HepG2 (cell line): Measurements from ENCODE around the gene ZNF77. TPM values are rescaled to one million over a fixed set of nuclear protein-coding genes. Genes with fewer than 3 reads are reported as not detected.

Experiments used
- ATAC-seq: fragments of 200-7000 bp; cut with Tn5 transposase; 3 replicates; pipeline ENCODE4 v1.9.1; 2020; ENCODE audit warnings: mild to moderate bottlenecking, moderate library complexity
- BruUV-seq: library from RNA; stranded (reverse); fragments of 400-500 nt; replicated peaks from 2 replicates; lab custom pipeline; 2021; lab: Mats Ljungman, UMichigan
- CTCF ChIA-PET: fragments of 300-600 bp; formaldehyde crosslinking; extraction: SDS; loops from one replicate; lab custom pipeline; 2021; ENCODE audit warnings: low total read pairs, inconsistent platforms, low intra/inter-chr PET ratio; lab: Yijun Ruan, JAX
- POLR2A ChIA-PET: fragments of 350-600 bp; sonication (Branson Sonifier 250); formaldehyde crosslinking; loops from one replicate; lab custom pipeline; 2020; ENCODE audit warnings: antibody characterized with exemption, inconsistent platforms; lab: Yijun Ruan, JAX
- DNase-seq: peaks from one replicate; pipeline ENCODE4 v3.0.0-alpha.2; 2015; ENCODE audit warnings: low spot score
- FAIRE-seq: peaks from 3 replicates; lab custom pipeline; 2011; peaks lifted over from hg19 to GRCh38; lab: Jason Lieb, UNC
- H2AFZ ChIP-seq: one replicate; pipeline ENCODE4 v1.6.1; 2011; ENCODE audit warnings: low read length, inconsistent platforms
- H3K27ac ChIP-seq: fragments of 300-600 bp; 3 replicates; pipeline ENCODE4 v1.8.0; 2011; ENCODE audit warnings: mixed run types, mild to moderate bottlenecking, mixed read lengths, low read length, inconsistent platforms; ENCODE audit not compliant: insufficient read depth; ENCODE audit errors: extremely low read length
- H3K27me3 ChIP-seq, 2 experiments: fragments of 200-600 bp in 1 of 2; 2 replicates in 1 of 2; 3 replicates in 1 of 2; pipeline versions ENCODE4 v1.6.0 to v1.8.0; 2011; ENCODE audit warnings: low read length in 2 of 2, mild to moderate bottlenecking in 2 of 2, moderate library complexity in 2 of 2, inconsistent platforms in 1 of 2; ENCODE audit not compliant: insufficient read depth in 2 of 2, control insufficient read depth in 1 of 2
- H3K36me3 ChIP-seq, 2 experiments: fragments of 200-600 bp in 1 of 2; replicated peaks in 1 of 2; 2 replicates in 1 of 2; 3 replicates in 1 of 2; pipeline versions ENCODE4 v1.5.1 to v1.8.0; 2011; ENCODE audit warnings: low read length in 2 of 2, inconsistent platforms in 1 of 2; ENCODE audit not compliant: insufficient read depth in 2 of 2, control insufficient read depth in 1 of 2
- H3K4me1 ChIP-seq: 2 replicates; pipeline ENCODE4 v1.5.1; 2012; ENCODE audit warnings: low read length, inconsistent platforms; ENCODE audit not compliant: insufficient read depth
- H3K4me2 ChIP-seq: 2 replicates; pipeline ENCODE4 v1.6.0; 2011; ENCODE audit warnings: low read depth, low read length, inconsistent platforms
- H3K4me3 ChIP-seq, 3 experiments: fragments of 200-600 bp in 1 of 3; sonication (generic), shearing (Covaris generic) in 1 of 3; replicated peaks in 1 of 3; 2 replicates each; pipeline ENCODE4 v1.5.1; 2011 to 2016; ENCODE audit warnings: low read length in 3 of 3, inconsistent platforms in 2 of 3, low read depth in 2 of 3, mild to moderate bottlenecking in 2 of 3, control low read depth in 1 of 3, mixed read lengths in 1 of 3; ENCODE audit not compliant: insufficient read depth in 1 of 3
- H3K79me2 ChIP-seq: one replicate; pipeline ENCODE4 v1.6.1; 2011; ENCODE audit warnings: low read length, inconsistent platforms; ENCODE audit not compliant: insufficient read depth
- H3K9ac ChIP-seq: 2 replicates; pipeline ENCODE4 v1.6.0; 2011; ENCODE audit warnings: mild to moderate bottlenecking, low read depth, low read length, inconsistent platforms; ENCODE audit not compliant: insufficient read depth
- H3K9me3 ChIP-seq: 2 replicates; pipeline ENCODE4 v1.5.1; 2012; ENCODE audit warnings: mild to moderate bottlenecking, low read length
- H4K20me1 ChIP-seq: 2 replicates; pipeline ENCODE4 v1.6.0; 2011; ENCODE audit warnings: inconsistent platforms, mild to moderate bottlenecking, low read length, moderate library complexity; ENCODE audit not compliant: insufficient read depth
- PREB ChIP-seq: sonication (generic); formaldehyde crosslinking; IDR thresholded peaks from 2 replicates; pipeline ENCODE4 v1.4.0; 2020; ENCODE audit warnings: missing genetic modification reagents
- RBM22 ChIP-seq: fragments of 200-400 bp; formaldehyde crosslinking; optimal IDR thresholded peaks from 2 replicates; pipeline ENCODE3; 2017; ENCODE audit warnings: mild to moderate bottlenecking, low read length, moderate library complexity
- SALL1 ChIP-seq: sonication (generic); formaldehyde crosslinking; IDR thresholded peaks from 2 replicates; pipeline ENCODE4 v1.8.0; 2022; ENCODE audit warnings: mild to moderate bottlenecking, missing genetic modification reagents
- SMARCC2 ChIP-seq: fragments of 450-650 bp; IDR thresholded peaks from 2 replicates; pipeline ENCODE4 v1.6.1; 2017; ENCODE audit warnings: antibody characterized with exemption, mild to moderate bottlenecking
- ZBTB37 ChIP-seq: sonication (generic); formaldehyde crosslinking; IDR thresholded peaks from 2 replicates; pipeline ENCODE4 v1.4.0; 2020; ENCODE audit warnings: mild to moderate bottlenecking, missing genetic modification reagents
- ZFY ChIP-seq: sonication (generic); formaldehyde crosslinking; IDR thresholded peaks from 2 replicates; pipeline ENCODE4 v1.4.0; 2020; ENCODE audit warnings: missing genetic modification reagents
- ZNF639 ChIP-seq: conservative IDR thresholded peaks from 2 replicates; pipeline ENCODE4 v1.6.1; 2018; ENCODE audit warnings: missing genetic modification reagents
- ZNF782 ChIP-seq: sonication (generic); formaldehyde crosslinking; IDR thresholded peaks from 2 replicates; pipeline ENCODE4 v1.4.0; 2020; ENCODE audit warnings: missing genetic modification reagents, mild to moderate bottlenecking, borderline replicate concordance
- ZNF788 ChIP-seq: sonication (generic); formaldehyde crosslinking; IDR thresholded peaks from 2 replicates; pipeline ENCODE4 v1.5.0; 2020; ENCODE audit warnings: mild to moderate bottlenecking, missing genetic modification reagents, borderline replicate concordance
- WGBS: methylation state at CpG from one replicate; pipeline ENCODE4 v1.1.6; 2017; ENCODE audit warnings: low lambda C conversion rate; 5-methylcytosine and 5-hydroxymethylcytosine counted together
- in situ Hi-C: cut with HindIII; loops from 2 replicates; pipeline ENCODE4 v1.10.0; 2017; ENCODE audit warnings: low pct_unique_long_range_greater_than_20kb; ENCODE audit not compliant: extremely low pct_ligation_motif_present
- intact Hi-C: fragments of 100-400 bp; cut with micrococcal nuclease; formaldehyde crosslinking; loops from one replicate; pipeline ENCODE4 v1.10.0; 2022; ENCODE audit not compliant: unreplicated experiment
- polyA plus RNA-seq, 8 experiments: library from polyadenylated mRNA; depleted of rRNA in 3 of 8; stranded (reverse) in 7 of 8; unstranded in 1 of 8; fragments of >200 nt; fragmentation: Illumina TruSeq in 4 of 8; extraction: Trizol in 4 of 8; gene quantifications; 2 replicates each; pipeline versions ENCODE4 v1.2.1 to v1.2.3, GENCODE V29; 2011 to 2016; ENCODE audit warnings: low read depth in 4 of 8, missing spikeins in 1 of 8, mixed read lengths in 1 of 8; ENCODE audit not compliant: insufficient read depth in 1 of 8
- total RNA-seq, 5 experiments: library from RNA; depleted of rRNA; stranded (reverse); fragments of >200 nt; fragmentation: Illumina TruSeq; extraction: Trizol; gene quantifications; 2 replicates each; pipeline ENCODE4 v1.2.3, GENCODE V29; 2016; ENCODE audit warnings: low read depth in 1 of 5

Gene ZNF77
- total and polyA plus RNA-seq, 2 of the 13 experiments (the other 11 are each of a cell fraction or from before 2014, with no cell fraction given), result 7.1 to 11.5 TPM

GRCh38 chr19:2906631-2907195, 38.1 kb downstream of the ZNF77 start:
- Histone ChIP-seq H3K27me3 (no peaks in the 10 kb centered on the region), H3K27ac (no peak overlapping the region), H3K79me2 (peaks cover 84% of the 10 kb centered on the region), H3K36me3 (peaks cover 0 to 2% of the 10 kb centered on the region in 2 experiments; a peak in 2 of 5 replicates), H4K20me1 (peaks cover 23% of the 10 kb centered on the region), H3K9ac (no peak overlapping the region), H3K4me3 (no peak overlapping the region), H3K9me3 (no peaks in the 10 kb centered on the region), H3K4me2 (no peak overlapping the region), H2AFZ (no peak overlapping the region), H3K4me1 (peaks cover 47% of the 10 kb centered on the region)
- TF ChIP-seq RBM22 (no peak), SALL1 (CRISPR knock-in tag) (no peak), ZBTB37 (CRISPR knock-in tag) (no peak), ZFY (CRISPR knock-in tag) (no peak), ZNF788 (no peak), ZNF639 (CRISPR knock-in tag) (no peak), SMARCC2 (no peak), ZNF782 (CRISPR knock-in tag) (no peak), PREB (CRISPR knock-in tag) (no peak)
- no peak for FAIRE-seq
- no peak for DNase-seq
- intact Hi-C loops, result no loop called here
- ChIA-PET POLR2A (no interaction called here), CTCF (no interaction called here)
- WGBS, result 95% methylated on average over 12 of the region's 20 CpGs
- ATAC-seq, result no peak
- no TSS peak for BruUV-seq
- in situ Hi-C loops, result no loop called here
